IMR-90 (cell line): Measurements from ENCODE around the gene XAGE1B. TPM values are rescaled to one million over a fixed set of nuclear protein-coding genes. Genes with fewer than 3 reads are reported as not detected.
"Not testable (repeated sequence)": the region's sequence is repeated elsewhere in the genome, so short reads cannot be mapped to it uniquely, and the experiment has no call there.

ENCODE experiments used
- ATAC-seq: fragments of 200-7000 bp; cut with Tn5 transposase; 2 replicates; pipeline ENCODE4 v1.9.1; 2020; ENCODE audit warnings: low read depth, mild to moderate bottlenecking, moderate library complexity
- BruUV-seq: library from RNA; stranded (reverse); fragments of 400-500 nt; replicated peaks from 2 replicates; lab custom pipeline; 2021; lab: Mats Ljungman, UMichigan
- CTCF ChIA-PET: fragments of 300-600 bp; formaldehyde crosslinking; extraction: SDS; loops from one replicate; lab custom pipeline; 2021; ENCODE audit warnings: antibody characterized with exemption; lab: Yijun Ruan, JAX
- POLR2A ChIA-PET: fragments of 300-600 bp; sonication (Branson Sonifier 250); formaldehyde crosslinking; loops from one replicate; lab custom pipeline; 2022; ENCODE audit warnings: antibody characterized with exemption; ENCODE audit not compliant: unreplicated experiment; lab: Charles Lee
- DNase-seq: peaks from one replicate; pipeline ENCODE4 v3.0.0; 2013
- H2AFZ ChIP-seq: replicated peaks from 2 replicates; pipeline ENCODE3; 2013; ENCODE audit warnings: low read length, mild to moderate bottlenecking; ENCODE audit not compliant: poor library complexity
- H2AK5ac ChIP-seq: 2 replicates; pipeline ENCODE4 v1.6.1; 2013; ENCODE audit warnings: low read depth, low read length, inconsistent platforms
- H2AK9ac ChIP-seq: replicated peaks from 2 replicates; pipeline ENCODE3; 2013; ENCODE audit warnings: mild to moderate bottlenecking, low read depth, low read length, moderate library complexity; ENCODE audit not compliant: poor library complexity
- H2BK120ac ChIP-seq: 2 replicates; pipeline ENCODE4 v1.6.1; 2013; ENCODE audit warnings: low read depth, low read length, inconsistent platforms
- H2BK15ac ChIP-seq: 3 replicates; pipeline ENCODE4 v1.6.1; 2013; ENCODE audit warnings: low read depth, low read length, inconsistent platforms
- H2BK20ac ChIP-seq: 2 replicates; pipeline ENCODE4 v1.6.1; 2013; ENCODE audit warnings: low read depth, mild to moderate bottlenecking, inconsistent platforms, low read length, moderate library complexity
- H2BK5ac ChIP-seq: 2 replicates; pipeline ENCODE4 v1.6.1; 2013; ENCODE audit warnings: mild to moderate bottlenecking, low read depth, low read length, inconsistent platforms; ENCODE audit not compliant: poor library complexity, severe bottlenecking
- H3K14ac ChIP-seq: replicated peaks from 2 replicates; pipeline ENCODE4 v1.6.1; 2013; ENCODE audit warnings: low read depth, low read length, inconsistent platforms
- H3K18ac ChIP-seq: 2 replicates; pipeline ENCODE4 v1.6.1; 2013; ENCODE audit warnings: low read depth, low read length, control low read depth
- H3K23ac ChIP-seq: 2 replicates; pipeline ENCODE4 v1.6.1; 2013; ENCODE audit warnings: low read depth, low read length, inconsistent platforms
- H3K27ac ChIP-seq: 2 replicates; pipeline ENCODE4 v1.5.1; 2013; ENCODE audit warnings: mild to moderate bottlenecking, control low read depth, low read length; ENCODE audit not compliant: insufficient read depth
- H3K27me3 ChIP-seq: 2 replicates; pipeline ENCODE4 v1.6.1; 2013; ENCODE audit warnings: low read length; ENCODE audit not compliant: control insufficient read depth, insufficient read depth
- H3K36me3 ChIP-seq: 2 replicates; pipeline ENCODE4 v1.6.1; 2013; ENCODE audit warnings: low read length, mixed read lengths; ENCODE audit not compliant: control insufficient read depth, insufficient read depth
- H3K4ac ChIP-seq: 2 replicates; pipeline ENCODE4 v1.6.1; 2013; ENCODE audit warnings: low read depth, low read length, inconsistent platforms
- H3K4me1 ChIP-seq: 2 replicates; pipeline ENCODE4 v1.6.1; 2013; ENCODE audit warnings: low read length, mixed read lengths; ENCODE audit not compliant: control insufficient read depth, insufficient read depth
- H3K4me2 ChIP-seq: 2 replicates; pipeline ENCODE4 v1.6.1; 2013; ENCODE audit warnings: low read depth, mild to moderate bottlenecking, control low read depth, low read length, moderate library complexity
- H3K4me3 ChIP-seq: 2 replicates; pipeline ENCODE4 v1.5.1; 2013; ENCODE audit warnings: low read depth, mild to moderate bottlenecking, control low read depth, low read length, moderate library complexity; ENCODE audit not compliant: insufficient read depth
- H3K56ac ChIP-seq: 2 replicates; pipeline ENCODE4 v1.6.1; 2013; ENCODE audit warnings: low read length, inconsistent platforms; ENCODE audit not compliant: insufficient read depth; ENCODE audit errors: extremely low read depth
- H3K79me1 ChIP-seq, 2 experiments: 2 replicates each; pipeline ENCODE4 v1.6.1; 2013; ENCODE audit warnings: low read length in 2 of 2, inconsistent platforms in 1 of 2, low read depth in 1 of 2
- H3K9ac ChIP-seq: 2 replicates; pipeline ENCODE4 v1.6.1; 2013; ENCODE audit warnings: low read depth, low read length, control low read depth
- H3K9me1 ChIP-seq: 2 replicates; pipeline ENCODE4 v1.6.1; 2013; ENCODE audit warnings: low read length, inconsistent platforms; ENCODE audit not compliant: insufficient read depth
- H3K9me3 ChIP-seq: 2 replicates; pipeline ENCODE4 v1.6.1; 2013; ENCODE audit warnings: low read length; ENCODE audit not compliant: control insufficient read depth, insufficient read depth
- H4K20me1 ChIP-seq: 2 replicates; pipeline ENCODE4 v1.6.1; 2013; ENCODE audit warnings: low read length, inconsistent platforms; ENCODE audit not compliant: insufficient read depth
- H4K5ac ChIP-seq: 2 replicates; pipeline ENCODE4 v1.6.1; 2013; ENCODE audit warnings: mild to moderate bottlenecking, low read depth, low read length, control low read depth
- H4K8ac ChIP-seq, 2 experiments: 2 replicates each; pipeline ENCODE4 v1.6.1; 2013; ENCODE audit warnings: low read depth in 2 of 2, low read length in 2 of 2, control low read depth in 1 of 2, inconsistent platforms in 1 of 2
- H4K91ac ChIP-seq: 2 replicates; pipeline ENCODE4 v1.6.1; 2013; ENCODE audit warnings: low read depth, low read length, inconsistent platforms; ENCODE audit not compliant: insufficient read depth
- WGBS, 2 experiments: methylation state at CpG; one replicate each; pipeline versions ENCODE4 v1.1.5 to v1.1.7; 2013; ENCODE audit warnings: missing lambda C conversion rate in 2 of 2; ENCODE audit not compliant: insufficient read length in 1 of 2; ENCODE audit errors: extremely low coverage in 2 of 2; 5-methylcytosine and 5-hydroxymethylcytosine counted together
- dilution Hi-C: fragments of 300-500 bp; cut with HindIII; formaldehyde crosslinking; loops from one replicate; pipeline ENCODE4 v1.14.3; 2018; ENCODE audit warnings: low sequenced_read_pairs; ENCODE audit not compliant: unreplicated experiment
- in situ Hi-C: fragments of 300-500 bp; cut with MboI; formaldehyde crosslinking; loops from 3 replicates; pipeline ENCODE4 v1.14.3; 2019; ENCODE audit warnings: low sequenced_read_pairs, inconsistent platforms, mixed read lengths
- intact Hi-C: fragments of 100-400 bp; cut with micrococcal nuclease; formaldehyde crosslinking; loops from 2 replicates; pipeline ENCODE4 v1.10.0; 2022
- microRNA-seq, 2 experiments: library from miRNA; stranded (forward) in 1 of 2; unstranded in 1 of 2; fragments of 10-50 nt in 1 of 2; fragments of <30 nt in 1 of 2; gene quantifications in 1 of 2; microRNA quantifications in 1 of 2; one replicate each; pipeline versions ENCODE3 to v1.1.0; 2013 to 2020; ENCODE audit not compliant: insufficient read depth in 1 of 2, insufficient read length in 1 of 2, unreplicated experiment in 1 of 2
- polyA plus RNA-seq, 3 experiments: library from polyadenylated mRNA; depleted of rRNA; stranded (reverse); fragments of >200 nt; gene quantifications; 2 replicates each; pipeline ENCODE4 v1.2.3, GENCODE V29; 2012; ENCODE audit warnings: low replicate concordance in 1 of 3
- small RNA-seq, 5 experiments: library from RNA; depleted of rRNA; stranded (forward); fragments of <200 nt; gene quantifications; one replicate each; pipeline ENCODE3, GENCODE V24; 2012
- total RNA-seq: library from RNA; depleted of rRNA; stranded (reverse); fragments of >200 nt; gene quantifications from 2 replicates; pipeline ENCODE4 v1.2.3, GENCODE V29; 2012; rRNA removed

XAGE1B gene
- total and polyA plus RNA-seq, 2 of the 4 experiments (the other 2 are of a cell fraction) = not detected

DNA sequence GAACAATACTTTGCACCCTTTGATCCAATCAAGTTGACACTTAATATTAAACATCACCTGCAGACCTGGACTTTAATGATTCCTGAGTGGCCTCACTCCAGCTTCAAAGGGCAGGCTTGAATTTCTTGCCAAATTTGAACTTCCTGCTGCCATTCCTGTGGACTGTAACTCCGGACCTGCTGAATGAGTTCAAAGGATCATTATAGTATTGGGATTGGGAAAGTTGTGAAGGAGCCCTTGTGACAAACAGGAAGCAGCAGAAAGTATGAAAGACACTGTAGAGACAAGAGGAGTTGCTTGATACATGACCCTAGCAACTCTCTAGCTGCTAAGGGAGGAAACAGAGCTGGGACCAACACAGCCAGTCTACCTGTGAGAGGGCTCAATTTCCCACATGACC is 45.6 kb downstream of the XAGE1B start:
- intact Hi-C loops, H2BK20ac ChIP-seq, H3K9ac ChIP-seq, H3K27ac ChIP-seq, H3K36me3 ChIP-seq, in situ Hi-C loops, H3K4ac ChIP-seq, H3K4me1 ChIP-seq, H2BK5ac ChIP-seq, H3K9me1 ChIP-seq, ATAC-seq, H4K20me1 ChIP-seq, POLR2A ChIA-PET, H3K23ac ChIP-seq, CTCF ChIA-PET, H4K5ac ChIP-seq, H3K14ac ChIP-seq, H2BK15ac ChIP-seq, H3K9me3 ChIP-seq, DNase-seq, H3K27me3 ChIP-seq, H4K91ac ChIP-seq, H4K8ac ChIP-seq, H3K18ac ChIP-seq, H3K79me1 ChIP-seq, H2AK5ac ChIP-seq, H2BK120ac ChIP-seq, H2AK9ac ChIP-seq, dilution Hi-C loops, H2AFZ ChIP-seq, H3K4me2 ChIP-seq, H3K4me3 ChIP-seq, H3K56ac ChIP-seq, BruUV-seq: not testable (repeated sequence)
- WGBS, 2 experiments = no CpG with 5 or more reads among the region's 1 CpG

Small RNA genes lying within 50 kb of the gene (microRNA-seq; reads per million reads assigned to microRNA genes)
- not detected for gene BX510359.8 (ENCODE audit: insufficient read depth, insufficient read length)
- gene RBM22P7 (ENCODE audit: insufficient read depth, insufficient read length) = not detected

Small RNA genes lying within 50 kb of the gene (small RNA-seq; reads per million reads assigned to genes)
- 0 reads per million in 5 experiments for gene BX510359.8
- gene RBM22P7 = 0 reads per million in 5 experiments

Other genes with a start within 250 kb of the XAGE1B start
- gene XAGE2, start 148.0 kb downstream of the XAGE1B start, total RNA-seq = not detected in 2 replicates
- gene XAGE2, start 148.0 kb downstream of the XAGE1B start, polyA plus RNA-seq (2012; rRNA removed) = not detected in 2 replicates
- gene XAGE1A, start 21.3 kb downstream of the XAGE1B start, total RNA-seq = not detected in 2 replicates
- gene XAGE1A, start 21.3 kb downstream of the XAGE1B start, polyA plus RNA-seq (2012; rRNA removed) = not detected in 2 replicates
- not detected in 2 replicates for gene SSX7, start 137.8 kb upstream of the XAGE1B start, total RNA-seq
- not detected in 2 replicates for gene SSX7, start 137.8 kb upstream of the XAGE1B start, polyA plus RNA-seq (2012; rRNA removed)
- not detected in 2 replicates for gene SSX2, start 190.1 kb upstream of the XAGE1B start, total RNA-seq
- not detected in 2 replicates for gene SSX2, start 190.1 kb upstream of the XAGE1B start, polyA plus RNA-seq (2012; rRNA removed)
- not detected in 2 replicates for gene SSX2B, start 234.2 kb upstream of the XAGE1B start, total RNA-seq
- gene SSX2B, start 234.2 kb upstream of the XAGE1B start, polyA plus RNA-seq (2012; rRNA removed) = not detected in 2 replicates